ENCODE measurements around the gene LPIN1.

Gene LPIN1, protein sequence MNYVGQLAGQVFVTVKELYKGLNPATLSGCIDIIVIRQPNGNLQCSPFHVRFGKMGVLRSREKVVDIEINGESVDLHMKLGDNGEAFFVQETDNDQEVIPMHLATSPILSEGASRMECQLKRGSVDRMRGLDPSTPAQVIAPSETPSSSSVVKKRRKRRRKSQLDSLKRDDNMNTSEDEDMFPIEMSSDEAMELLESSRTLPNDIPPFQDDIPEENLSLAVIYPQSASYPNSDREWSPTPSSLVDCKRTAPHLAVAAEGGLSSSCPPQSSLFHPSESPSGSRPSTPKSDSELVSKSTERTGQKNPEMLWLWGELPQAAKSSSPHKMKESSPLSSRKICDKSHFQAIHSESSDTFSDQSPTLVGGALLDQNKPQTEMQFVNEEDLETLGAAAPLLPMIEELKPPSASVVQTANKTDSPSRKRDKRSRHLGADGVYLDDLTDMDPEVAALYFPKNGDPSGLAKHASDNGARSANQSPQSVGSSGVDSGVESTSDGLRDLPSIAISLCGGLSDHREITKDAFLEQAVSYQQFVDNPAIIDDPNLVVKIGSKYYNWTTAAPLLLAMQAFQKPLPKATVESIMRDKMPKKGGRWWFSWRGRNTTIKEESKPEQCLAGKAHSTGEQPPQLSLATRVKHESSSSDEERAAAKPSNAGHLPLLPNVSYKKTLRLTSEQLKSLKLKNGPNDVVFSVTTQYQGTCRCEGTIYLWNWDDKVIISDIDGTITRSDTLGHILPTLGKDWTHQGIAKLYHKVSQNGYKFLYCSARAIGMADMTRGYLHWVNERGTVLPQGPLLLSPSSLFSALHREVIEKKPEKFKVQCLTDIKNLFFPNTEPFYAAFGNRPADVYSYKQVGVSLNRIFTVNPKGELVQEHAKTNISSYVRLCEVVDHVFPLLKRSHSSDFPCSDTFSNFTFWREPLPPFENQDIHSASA

DNA sequence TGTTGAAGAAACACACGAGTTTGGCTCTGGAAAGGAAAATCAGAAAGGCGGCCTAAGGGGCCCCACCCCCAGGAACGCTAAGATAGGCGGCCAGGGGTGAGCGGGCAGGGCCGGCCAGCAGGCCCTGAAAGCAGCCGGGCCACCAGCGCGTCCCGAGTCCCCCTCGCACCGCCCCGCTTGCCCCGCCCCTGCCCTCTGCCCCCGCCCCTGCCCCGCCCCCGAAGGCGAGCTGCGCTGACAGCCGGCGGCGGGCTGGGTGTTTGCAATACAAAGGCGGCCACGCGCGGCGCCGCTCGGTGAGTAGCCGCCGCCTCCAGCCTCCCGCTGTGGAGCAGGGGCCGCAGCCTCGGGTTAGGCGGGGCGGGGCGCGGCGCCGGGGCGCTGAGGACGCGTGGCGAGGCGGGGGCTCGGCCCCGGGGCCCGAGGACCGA, at the start of gene LPIN1:
TSS of gene LPIN1 (plus strand) at position 257 of the 431 bp plus-strand sequence. CDS start 18,910 bp downstream, outside the sequence.
- peak; percentile 76 to 84 for DNase-seq (ENCODE audit: low read depth in 1 of 2, low spot score in 1 of 2)

DNA sequence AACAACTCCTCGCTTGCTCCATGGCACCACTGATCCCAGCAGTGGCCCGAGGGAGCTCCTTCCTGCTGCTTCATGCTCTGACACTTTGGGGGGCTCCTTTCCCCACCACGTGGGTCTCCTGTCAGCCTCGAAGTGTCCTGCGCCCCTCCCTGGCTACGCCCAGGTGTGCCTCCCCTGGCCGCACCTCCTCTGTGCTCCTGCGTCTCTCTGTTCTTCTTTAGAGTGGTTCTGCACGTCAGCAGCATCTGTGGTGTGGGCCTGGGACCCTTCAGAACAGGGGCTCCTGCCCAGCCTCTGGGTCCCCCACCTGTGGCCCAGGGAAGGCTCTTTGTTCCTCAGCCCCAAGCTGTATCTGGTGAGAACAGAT, 49.7 kb upstream of the LPIN1 start:
- DNase-seq (ENCODE audit: low read depth in 1 of 2, low spot score in 1 of 2): no peak

GRCh38 chr2:11697103-11697871, 49.1 kb upstream of the LPIN1 start:
- DNase-seq (ENCODE audit: low read depth in 1 of 2, low spot score in 1 of 2): no peak

GRCh38 chr2:11698009-11698922, 48.2 kb upstream of the LPIN1 start:
- no peak for DNase-seq (ENCODE audit: low read depth in 1 of 2, low spot score in 1 of 2)

DNA sequence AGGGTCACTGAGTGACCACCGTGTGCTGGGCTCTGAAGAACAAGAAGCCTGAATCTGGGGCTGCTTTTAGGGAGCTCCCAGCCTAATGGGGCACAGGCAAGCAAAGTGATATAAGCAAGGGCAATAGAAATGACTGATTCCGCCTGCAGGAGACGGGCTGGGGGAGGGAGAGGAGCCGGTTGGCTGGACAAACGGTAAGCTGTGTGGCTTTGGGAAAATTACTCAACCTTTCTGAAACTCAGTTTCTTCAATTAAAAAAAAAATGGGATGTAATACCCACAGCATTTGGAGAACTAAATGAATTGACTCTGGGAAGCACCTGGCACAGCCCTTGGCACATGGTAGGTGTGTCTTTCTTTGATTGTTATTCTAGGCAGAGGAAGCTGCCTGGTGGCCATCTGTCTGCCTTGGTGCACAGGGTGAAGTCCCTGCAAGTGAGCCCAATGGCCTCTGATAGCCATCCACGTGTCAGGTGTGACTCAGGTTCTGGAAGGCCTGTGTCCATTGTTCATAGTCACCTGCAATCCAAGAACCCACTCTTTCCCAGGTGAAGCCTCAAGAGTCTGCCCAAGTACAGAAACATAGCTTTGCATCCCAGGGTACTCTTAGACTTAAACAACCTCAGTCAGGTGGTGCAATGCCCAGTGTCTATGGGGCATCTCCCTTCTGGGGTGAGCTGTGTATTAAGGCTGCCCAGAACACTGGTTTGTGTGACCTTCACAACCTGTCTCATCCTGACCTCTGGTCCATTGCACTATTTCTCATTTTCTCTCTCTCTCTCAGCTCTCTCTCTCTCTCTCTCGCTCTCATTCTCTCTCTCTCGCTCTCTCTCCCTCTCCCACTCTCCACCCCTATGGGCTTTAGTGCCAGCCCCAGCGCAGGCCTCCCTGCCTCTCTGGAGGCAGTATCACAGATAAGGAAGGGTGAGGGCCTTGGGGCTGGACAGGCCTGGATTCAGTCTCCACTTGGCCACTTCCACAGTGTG, 46.5 kb upstream of the LPIN1 start:
- no peak for DNase-seq (ENCODE audit: low read depth in 1 of 2, low spot score in 1 of 2)

- DNase-seq (ENCODE audit: low read depth in 1 of 2, low spot score in 1 of 2): no peak
Observed at GRCh38 chr2:11701206-11701605, 45.2 kb upstream of the LPIN1 start.

- DNase-seq (ENCODE audit: low read depth in 1 of 2, low spot score in 1 of 2): no peak
Observed at GRCh38 chr2:11701751-11702301, 44.6 kb upstream of the LPIN1 start.

DNA sequence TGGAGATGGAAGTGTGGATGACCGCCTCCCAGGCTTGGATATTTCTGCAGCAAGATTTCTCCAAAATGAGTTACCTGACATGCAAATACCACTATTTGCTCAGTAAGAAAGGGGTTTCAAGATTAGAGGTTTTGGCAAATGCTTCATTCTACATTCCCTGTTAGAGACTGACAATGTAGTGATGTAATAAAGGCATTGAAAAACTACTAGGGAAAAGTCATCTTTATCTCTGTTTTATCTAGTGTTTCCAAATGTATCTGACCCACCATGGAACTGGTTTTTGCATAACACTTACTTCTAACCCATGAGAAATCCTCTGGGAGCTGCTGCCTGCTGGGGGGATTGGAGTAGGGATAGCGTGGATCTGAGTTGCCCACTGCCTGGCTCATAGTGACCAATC, 43.5 kb upstream of the LPIN1 start:
- no peak for DNase-seq (ENCODE audit: low read depth in 1 of 2, low spot score in 1 of 2)

- DNase-seq (ENCODE audit: low read depth in 1 of 2, low spot score in 1 of 2): no peak
Observed at GRCh38 chr2:11703700-11704099, 42.7 kb upstream of the LPIN1 start.

GRCh38 chr2:11705063-11705462, 41.4 kb upstream of the LPIN1 start:
- no peak for DNase-seq (ENCODE audit: low read depth in 1 of 2, low spot score in 1 of 2)

- DNase-seq (ENCODE audit: low read depth in 1 of 2, low spot score in 1 of 2): no peak
Observed at GRCh38 chr2:11705711-11706110, 40.7 kb upstream of the LPIN1 start.

DNA sequence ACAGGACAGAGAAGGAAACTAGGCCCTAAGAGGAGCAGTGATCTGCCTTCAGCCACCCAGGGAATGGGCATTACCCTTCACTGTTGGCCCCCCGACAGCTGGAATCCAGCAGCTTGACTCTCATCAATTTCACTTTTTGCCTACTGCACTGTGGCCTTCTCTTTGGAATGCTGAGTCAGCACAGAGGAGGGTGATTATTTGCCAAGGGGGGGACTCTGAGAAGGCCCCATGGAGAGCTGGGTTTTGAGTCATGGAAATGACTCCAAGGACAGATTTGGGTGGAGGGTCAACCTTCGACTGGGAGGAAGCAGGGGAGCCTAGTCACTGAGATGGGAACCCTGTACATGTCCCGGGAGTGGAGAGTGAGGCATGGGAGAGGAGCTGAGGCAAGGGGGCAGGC, 38.3 kb upstream of the LPIN1 start:
- no peak for DNase-seq (ENCODE audit: low read depth in 1 of 2, low spot score in 1 of 2)

- DNase-seq (ENCODE audit: low read depth in 1 of 2, low spot score in 1 of 2): no peak
Observed at GRCh38 chr2:11709293-11709692, 37.1 kb upstream of the LPIN1 start.

GRCh38 chr2:11710210-11710609, 36.2 kb upstream of the LPIN1 start:
- DNase-seq (ENCODE audit: low read depth in 1 of 2, low spot score in 1 of 2): no peak

DNA sequence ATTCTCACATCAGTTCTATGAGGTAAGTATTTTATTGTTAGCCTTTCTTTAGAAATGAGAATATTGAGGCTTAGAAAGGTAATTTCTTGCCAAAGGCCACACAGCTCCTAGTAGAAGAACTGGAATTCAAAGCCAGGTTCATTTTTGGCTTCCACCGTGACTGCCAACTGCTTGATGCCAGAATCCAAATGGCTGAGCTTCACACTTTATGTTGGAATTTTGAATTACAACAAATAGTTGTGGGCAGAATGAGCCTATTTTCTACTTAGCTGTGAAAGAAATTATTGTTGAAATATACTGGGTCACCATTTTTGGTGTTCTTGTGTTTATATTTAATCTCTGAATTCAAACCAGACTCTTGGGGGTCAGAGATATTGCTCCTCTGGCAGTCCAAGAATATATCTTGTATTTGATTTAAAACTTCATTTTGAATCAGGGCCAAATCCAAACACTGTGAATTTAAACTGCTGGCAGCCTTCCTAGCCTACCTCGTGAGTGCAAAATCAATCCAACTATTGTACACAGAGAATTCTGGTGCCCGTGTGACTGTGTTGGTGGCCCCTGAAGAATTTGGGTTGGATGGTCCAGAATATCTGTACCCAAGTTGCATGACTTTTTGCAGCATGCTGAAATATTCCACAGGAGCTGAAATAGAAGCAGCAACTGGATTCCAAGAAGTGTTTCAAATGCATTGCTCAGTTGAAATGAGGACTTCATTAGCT, 35.6 kb upstream of the LPIN1 start:
- DNase-seq (ENCODE audit: low read depth in 1 of 2, low spot score in 1 of 2): no peak

- DNase-seq (ENCODE audit: low read depth in 1 of 2, low spot score in 1 of 2): no peak
Observed at GRCh38 chr2:11711354-11711716, 35.1 kb upstream of the LPIN1 start.

- no peak for DNase-seq (ENCODE audit: low read depth in 1 of 2, low spot score in 1 of 2)
Observed at GRCh38 chr2:11711751-11712150, 34.7 kb upstream of the LPIN1 start.

- DNase-seq (ENCODE audit: low read depth in 1 of 2, low spot score in 1 of 2): no peak
Observed at GRCh38 chr2:11712866-11713265, 33.6 kb upstream of the LPIN1 start.

Measured in activated T-helper 1 cell treated with anti-CD3 and anti-CD28 coated beads, Interleukin-2, amount 50 U/mL, for 16 hours (primary cell).